H9 (cell line): ENCODE data around the gene ELAPOR1. TPM values are rescaled to one million over a fixed set of nuclear protein-coding genes. Genes with fewer than 3 reads are reported as not detected.
A peak's percentile ranks its signal among the peaks of the same experiment; 100 is the strongest.

Experiments
- DNase-seq: peaks from one replicate; pipeline ENCODE4 v3.0.0-alpha.2; 2017
- H2AFZ ChIP-seq: one replicate; pipeline ENCODE4 v1.6.1; 2013; ENCODE audit warnings: mild to moderate bottlenecking, low read length, control low read depth, moderate library complexity
- H2AK5ac ChIP-seq: 2 replicates; pipeline ENCODE4 v1.6.1; 2013; ENCODE audit warnings: low read length, control low read depth, mixed read lengths; ENCODE audit not compliant: insufficient read length
- H2BK120ac ChIP-seq: one replicate; pipeline ENCODE4 v1.6.1; 2013; ENCODE audit warnings: low read depth, mild to moderate bottlenecking, low read length, control low read depth, inconsistent platforms; ENCODE audit not compliant: poor library complexity, severe bottlenecking
- H2BK12ac ChIP-seq: 2 replicates; pipeline ENCODE4 v1.6.1; 2013; ENCODE audit warnings: low read length, control low read depth, mixed read lengths, low read depth; ENCODE audit not compliant: insufficient read length
- H2BK15ac ChIP-seq: 2 replicates; pipeline ENCODE4 v1.6.1; 2013; ENCODE audit warnings: low read depth, low read length, control low read depth
- H2BK20ac ChIP-seq: one replicate; pipeline ENCODE4 v1.6.1; 2013; ENCODE audit warnings: low read depth, mild to moderate bottlenecking, low read length, control low read depth, inconsistent platforms; ENCODE audit not compliant: poor library complexity, severe bottlenecking
- H2BK5ac ChIP-seq: 2 replicates; pipeline ENCODE4 v1.6.1; 2013; ENCODE audit warnings: low read length, control low read depth, mixed read lengths; ENCODE audit not compliant: insufficient read length
- H3K14ac ChIP-seq: 2 replicates; pipeline ENCODE4 v1.6.1; 2013; ENCODE audit warnings: low read length, control low read depth; ENCODE audit not compliant: insufficient read depth
- H3K18ac ChIP-seq: 2 replicates; pipeline ENCODE4 v1.6.1; 2013; ENCODE audit warnings: low read depth, mild to moderate bottlenecking, mixed read lengths, low read length, control low read depth; ENCODE audit not compliant: insufficient read length
- H3K23ac ChIP-seq: 2 replicates; pipeline ENCODE4 v1.6.1; 2013; ENCODE audit warnings: low read length, control low read depth, mixed read lengths, low read depth; ENCODE audit not compliant: insufficient read length
- H3K23me2 ChIP-seq: 2 replicates; pipeline ENCODE4 v1.6.1; 2013; ENCODE audit warnings: low read depth, mild to moderate bottlenecking, mixed read lengths, low read length, control low read depth; ENCODE audit not compliant: insufficient read length, poor library complexity, severe bottlenecking
- H3K27ac ChIP-seq: 2 replicates; pipeline ENCODE4 v1.5.1; 2013; ENCODE audit warnings: low read length, control low read depth, mixed read lengths, low read depth; ENCODE audit not compliant: insufficient read length
- H3K27me3 ChIP-seq: 2 replicates; pipeline ENCODE4 v1.6.1; 2013; ENCODE audit warnings: low read length, control low read depth, inconsistent platforms; ENCODE audit not compliant: insufficient read depth
- H3K4ac ChIP-seq: 2 replicates; pipeline ENCODE4 v1.6.1; 2013; ENCODE audit warnings: low read depth, mild to moderate bottlenecking, control low read depth, inconsistent platforms, low read length, moderate library complexity
- H3K4me1 ChIP-seq: 2 replicates; pipeline ENCODE4 v1.6.1; 2013; ENCODE audit warnings: low read length, control low read depth, inconsistent platforms; ENCODE audit not compliant: insufficient read depth
- H3K4me2 ChIP-seq: 2 replicates; pipeline ENCODE4 v1.6.1; 2013; ENCODE audit warnings: low read length, control low read depth, mixed read lengths; ENCODE audit not compliant: insufficient read length, insufficient read depth
- H3K56ac ChIP-seq: 2 replicates; pipeline ENCODE4 v1.6.1; 2013; ENCODE audit warnings: low read depth, mild to moderate bottlenecking, mixed read lengths, low read length, control low read depth; ENCODE audit not compliant: insufficient read length
- H3K79me1 ChIP-seq: 2 replicates; pipeline ENCODE4 v1.6.1; 2013; ENCODE audit warnings: low read depth, mild to moderate bottlenecking, moderate library complexity, low read length, control low read depth, inconsistent platforms; ENCODE audit not compliant: insufficient read depth, poor library complexity, severe bottlenecking
- H3K79me2 ChIP-seq: 2 replicates; pipeline ENCODE4 v1.6.1; 2013; ENCODE audit warnings: low read length, control low read depth, inconsistent platforms; ENCODE audit not compliant: insufficient read depth
- H3K9ac ChIP-seq: 2 replicates; pipeline ENCODE4 v1.6.1; 2013; ENCODE audit warnings: low read length, control low read depth, mixed read lengths; ENCODE audit not compliant: insufficient read length; ENCODE audit errors: extremely low read depth
- H3K9me3 ChIP-seq: one replicate; pipeline ENCODE4 v1.6.1; 2013; ENCODE audit warnings: low read depth, low read length, inconsistent platforms; ENCODE audit not compliant: control insufficient read depth
- H3T11ph ChIP-seq: one replicate; pipeline ENCODE4 v1.6.1; 2013; ENCODE audit warnings: mild to moderate bottlenecking, low read length, control low read depth, inconsistent platforms
- H4K20me1 ChIP-seq: one replicate; pipeline ENCODE4 v1.6.1; 2013; ENCODE audit not compliant: control insufficient read depth, insufficient read length, insufficient read depth
- H4K5ac ChIP-seq: 2 replicates; pipeline ENCODE4 v1.6.1; 2013; ENCODE audit warnings: low read depth, mild to moderate bottlenecking, mixed read lengths, low read length, control low read depth; ENCODE audit not compliant: insufficient read length
- H4K8ac ChIP-seq: replicated peaks from 2 replicates; pipeline ENCODE4 v1.6.1; 2013; ENCODE audit warnings: low read length, control low read depth, mixed read lengths, low read depth; ENCODE audit not compliant: insufficient read length
- H4K91ac ChIP-seq: 2 replicates; pipeline ENCODE4 v1.6.1; 2013; ENCODE audit warnings: low read depth, mild to moderate bottlenecking, moderate library complexity, mixed read lengths, low read length, control low read depth; ENCODE audit not compliant: insufficient read length
- H3K27ac Mint-ChIP-seq, 3 experiments: 2 replicates in 2 of 3; 3 replicates in 1 of 3; pipeline ENCODE4 v1.8.0; 2020 to 2021; ENCODE audit warnings: mixed read lengths in 3 of 3, mild to moderate bottlenecking in 1 of 3, moderate library complexity in 1 of 3
- H3K27me3 Mint-ChIP-seq: 2 replicates; pipeline ENCODE4 v1.8.0; 2021; ENCODE audit warnings: low read depth, mild to moderate bottlenecking, moderate library complexity, mixed read lengths
- H3K36me3 Mint-ChIP-seq, 3 experiments: 2 replicates in 2 of 3; 3 replicates in 1 of 3; pipeline ENCODE4 v1.8.0; 2020 to 2021; ENCODE audit warnings: low read depth in 3 of 3, mixed read lengths in 3 of 3; ENCODE audit not compliant: insufficient read depth in 1 of 3
- H3K4me1 Mint-ChIP-seq, 2 experiments: 2 replicates each; pipeline ENCODE4 v1.8.0; 2020; ENCODE audit warnings: mixed read lengths in 2 of 2
- H3K4me3 Mint-ChIP-seq, 2 experiments: 2 replicates in 1 of 2; 3 replicates in 1 of 2; pipeline ENCODE4 v1.8.0; 2020 to 2021; ENCODE audit warnings: mild to moderate bottlenecking in 2 of 2, mixed read lengths in 2 of 2, moderate library complexity in 1 of 2
- H3K9me3 Mint-ChIP-seq, 2 experiments: 2 replicates in 1 of 2; 3 replicates in 1 of 2; pipeline ENCODE4 v1.8.0; 2020; ENCODE audit warnings: mild to moderate bottlenecking in 2 of 2, mixed read lengths in 2 of 2, moderate library complexity in 1 of 2
- WGBS: extraction: QIAGEN DNeasy Blood & Tissue Kit; methylation state at CpG from one replicate; pipeline ENCODE4 v1.1.7; 2013; ENCODE audit warnings: missing lambda C conversion rate, low lambda C conversion rate, mixed read lengths; ENCODE audit not compliant: insufficient read length; ENCODE audit errors: extremely low coverage; 5-methylcytosine and 5-hydroxymethylcytosine counted together
- total RNA-seq: library from RNA; stranded (reverse); gene quantifications from 2 replicates; pipeline ENCODE4 v1.2.1, GENCODE V29; 2021
- TF ChIP-seq, protein P1 (sequence below): fragments of 200-600 bp; sonication (generic); conservative IDR thresholded peaks from 3 replicates; pipeline ENCODE4 v1.8.0; 2021; ENCODE audit warnings: antibody characterized with exemption, mild to moderate bottlenecking

ELAPOR1 gene
- total RNA-seq, 1 experiment from 2014 or later = 0.55 TPM

DNA sequence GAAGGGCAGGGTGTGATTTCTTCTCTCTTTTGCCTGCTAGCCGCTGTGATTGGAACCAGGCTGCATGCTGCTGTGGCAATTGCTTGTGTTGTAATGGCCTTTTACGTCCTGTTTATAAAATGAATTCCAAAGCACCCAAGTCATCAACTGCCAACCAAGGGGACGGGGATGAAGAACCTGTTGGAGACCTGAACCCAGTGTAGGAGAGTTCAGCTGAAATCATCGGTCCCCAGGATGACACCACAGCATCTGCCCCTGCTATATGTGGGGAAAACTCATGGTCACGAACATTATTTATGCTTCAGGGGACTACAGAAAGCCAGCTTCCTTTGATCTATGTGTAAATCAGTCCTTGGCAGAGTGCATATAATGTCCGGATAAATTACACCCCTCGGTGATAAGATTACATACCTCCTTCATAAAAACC, 19.5 kb upstream of the ELAPOR1 start:
- Histone ChIP-seq H3K27ac (no peak overlapping the region), H4K8ac (no peak overlapping the region), H3K9me3 (no peaks in the 10 kb centered on the region), H3K9ac (no peak overlapping the region), H4K20me1 (no peaks in the 10 kb centered on the region), H3K79me2 (0 out of 2 replicates have a peak, but pooled peaks cover 2% of the 10 kb centered on the region), H2BK12ac (no peak overlapping the region), H3K14ac (no peak overlapping the region), H2BK5ac (no peak overlapping the region), H3K18ac (no peak overlapping the region), H4K91ac (no peak overlapping the region), H3K27me3 (no peaks in the 10 kb centered on the region), H2AFZ (no peak overlapping the region), H4K5ac (no peak overlapping the region), H2BK15ac (no peak overlapping the region), H3T11ph (no peak overlapping the region), H3K56ac (no peak overlapping the region), H3K23me2 (peaks cover 6% of the 10 kb centered on the region), H3K4me1 (no peaks in the 10 kb centered on the region), H3K79me1 (no peaks in the 10 kb centered on the region), H2BK120ac (no peak overlapping the region), H3K4me2 (no peak overlapping the region), H2BK20ac (no peak overlapping the region), H3K23ac (no peak overlapping the region), H3K4ac (no peak overlapping the region), H2AK5ac (no peak overlapping the region)
- no peak for DNase-seq
- Mint-ChIP-seq H3K36me3 (peaks cover 0 to 17% (median 13%) of the 10 kb centered on the region in 3 experiments; a peak in 5 of 7 replicates), H3K9me3 (no peaks in the 10 kb centered on the region), H3K4me1 (peaks cover 15 to 18% of the 10 kb centered on the region in 2 experiments), H3K4me3 (no peak overlapping the region), H3K27ac (0 out of 7 replicates have a peak overlapping the region, but pooled peaks of 1 of the 3 experiments have one; percentile 16), H3K27me3 (no peaks in the 10 kb centered on the region)
- WGBS = no CpG with 5 or more reads among the region's 7 CpGs
- TF ChIP-seq, protein P1, sequence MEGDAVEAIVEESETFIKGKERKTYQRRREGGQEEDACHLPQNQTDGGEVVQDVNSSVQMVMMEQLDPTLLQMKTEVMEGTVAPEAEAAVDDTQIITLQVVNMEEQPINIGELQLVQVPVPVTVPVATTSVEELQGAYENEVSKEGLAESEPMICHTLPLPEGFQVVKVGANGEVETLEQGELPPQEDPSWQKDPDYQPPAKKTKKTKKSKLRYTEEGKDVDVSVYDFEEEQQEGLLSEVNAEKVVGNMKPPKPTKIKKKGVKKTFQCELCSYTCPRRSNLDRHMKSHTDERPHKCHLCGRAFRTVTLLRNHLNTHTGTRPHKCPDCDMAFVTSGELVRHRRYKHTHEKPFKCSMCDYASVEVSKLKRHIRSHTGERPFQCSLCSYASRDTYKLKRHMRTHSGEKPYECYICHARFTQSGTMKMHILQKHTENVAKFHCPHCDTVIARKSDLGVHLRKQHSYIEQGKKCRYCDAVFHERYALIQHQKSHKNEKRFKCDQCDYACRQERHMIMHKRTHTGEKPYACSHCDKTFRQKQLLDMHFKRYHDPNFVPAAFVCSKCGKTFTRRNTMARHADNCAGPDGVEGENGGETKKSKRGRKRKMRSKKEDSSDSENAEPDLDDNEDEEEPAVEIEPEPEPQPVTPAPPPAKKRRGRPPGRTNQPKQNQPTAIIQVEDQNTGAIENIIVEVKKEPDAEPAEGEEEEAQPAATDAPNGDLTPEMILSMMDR = no peak
